Keratinocyte (primary cell): Measurements from ENCODE around the gene RETREG1.

Experiments used
- EZH2 ChIP-seq: IDR thresholded peaks from one replicate; pipeline ENCODE4 v1.6.1; 2012; ENCODE audit warnings: inconsistent platforms, mild to moderate bottlenecking, low read length, moderate library complexity
- TF ChIP-seq, protein P1 (sequence below), 3 experiments: IDR thresholded peaks in 1 of 3; conservative IDR thresholded peaks in 1 of 3; optimal IDR thresholded peaks in 1 of 3; 2 replicates in 2 of 3; 3 replicates in 1 of 3; pipeline versions ENCODE3 to v1.5.1; 2011; ENCODE audit warnings: low read length in 3 of 3, mild to moderate bottlenecking in 3 of 3, moderate library complexity in 2 of 3, control low read depth in 1 of 3, inconsistent platforms in 1 of 3; ENCODE audit not compliant: insufficient read depth in 2 of 3; ENCODE audit errors: extremely low read depth in 1 of 3

DNA sequence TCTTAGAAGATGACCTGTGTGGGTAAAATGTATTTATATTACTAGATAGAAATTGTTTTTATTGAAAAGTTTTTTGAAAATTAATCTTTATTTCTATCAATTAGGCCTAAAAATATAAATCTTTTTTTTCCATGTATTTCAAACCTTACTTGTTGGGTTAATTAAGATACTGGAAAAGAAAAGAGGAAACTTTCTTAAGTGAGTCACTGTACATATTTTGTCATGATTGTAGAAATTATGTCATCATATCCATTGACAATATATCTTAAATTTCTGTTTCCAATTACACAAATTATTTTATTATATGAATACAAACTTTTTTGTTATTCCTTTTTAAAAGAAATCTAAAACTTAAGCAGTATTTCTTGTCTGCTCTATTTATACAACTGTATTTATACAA lies 53.1 kb downstream of the RETREG1 start:
- TF ChIP-seq, protein P1, sequence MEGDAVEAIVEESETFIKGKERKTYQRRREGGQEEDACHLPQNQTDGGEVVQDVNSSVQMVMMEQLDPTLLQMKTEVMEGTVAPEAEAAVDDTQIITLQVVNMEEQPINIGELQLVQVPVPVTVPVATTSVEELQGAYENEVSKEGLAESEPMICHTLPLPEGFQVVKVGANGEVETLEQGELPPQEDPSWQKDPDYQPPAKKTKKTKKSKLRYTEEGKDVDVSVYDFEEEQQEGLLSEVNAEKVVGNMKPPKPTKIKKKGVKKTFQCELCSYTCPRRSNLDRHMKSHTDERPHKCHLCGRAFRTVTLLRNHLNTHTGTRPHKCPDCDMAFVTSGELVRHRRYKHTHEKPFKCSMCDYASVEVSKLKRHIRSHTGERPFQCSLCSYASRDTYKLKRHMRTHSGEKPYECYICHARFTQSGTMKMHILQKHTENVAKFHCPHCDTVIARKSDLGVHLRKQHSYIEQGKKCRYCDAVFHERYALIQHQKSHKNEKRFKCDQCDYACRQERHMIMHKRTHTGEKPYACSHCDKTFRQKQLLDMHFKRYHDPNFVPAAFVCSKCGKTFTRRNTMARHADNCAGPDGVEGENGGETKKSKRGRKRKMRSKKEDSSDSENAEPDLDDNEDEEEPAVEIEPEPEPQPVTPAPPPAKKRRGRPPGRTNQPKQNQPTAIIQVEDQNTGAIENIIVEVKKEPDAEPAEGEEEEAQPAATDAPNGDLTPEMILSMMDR (optimal IDR thresholded peaks at IDR 0.05 in 1 of 3, IDR thresholded peaks at IDR 0.05 in 1 of 3, conservative IDR thresholded peaks at IDR 0.05 in 1 of 3; ENCODE audit: extremely low read depth in 1 of 3, insufficient read depth in 2 of 3, low read length in 3 of 3), result no peak
- TF ChIP-seq EZH2, result no peak
